Ovary (tissue), 9 donors: ENCODE data around the gene EGLN1. TPM values are rescaled to one million over a fixed set of nuclear protein-coding genes. Genes with fewer than 3 reads are reported as not detected.

Experiments used
- DNase-seq, 5 donors: peaks; one replicate each; pipeline ENCODE4 v3.0.0-alpha.2; 2019 to 2020
- H3K27ac ChIP-seq, 2 donors: fragments of 200-600 bp; one replicate each; pipeline versions ENCODE4 v1.5.1 to v1.8.0; 2019 to 2022
- H3K27me3 ChIP-seq: fragments of 200-600 bp; one replicate; pipeline ENCODE4 v1.8.0; 2022
- H3K36me3 ChIP-seq: fragments of 200-600 bp; sonication (generic); one replicate; pipeline ENCODE4 v1.5.1; 2019
- H3K4me1 ChIP-seq: one replicate; pipeline ENCODE4 v1.8.1; 2013; ENCODE audit warnings: mild to moderate bottlenecking, moderate library complexity; ENCODE audit not compliant: insufficient read depth
- H3K4me3 ChIP-seq: fragments of 200-600 bp; sonication (generic); one replicate; pipeline ENCODE4 v1.5.1; 2017
- H3K9me3 ChIP-seq, 2 donors: fragments of 200-600 bp in 1 of 2; sonication (generic) in 1 of 2; one replicate each; pipeline versions ENCODE4 v1.5.1 to v1.8.1; 2013 to 2019; ENCODE audit warnings: mild to moderate bottlenecking in 1 of 2, moderate library complexity in 1 of 2
- EP300 ChIP-seq: sonication (generic); formaldehyde crosslinking; IDR thresholded peaks from one replicate; pipeline ENCODE4 v1.6.1; 2017; ENCODE audit warnings: antibody characterized with exemption
- POLR2A ChIP-seq: fragments of 450-650 bp; IDR thresholded peaks from one replicate; pipeline ENCODE4 v1.6.1; 2017; ENCODE audit warnings: antibody characterized with exemption, mild to moderate bottlenecking, moderate library complexity
- WGBS, 3 donors: extraction: QIAGEN DNeasy Blood & Tissue Kit in 1 of 3; methylation state at CpG; one replicate each; pipeline versions ENCODE4 v1.1.5 to v1.1.7; 2013 to 2017; 5-methylcytosine and 5-hydroxymethylcytosine counted together
- intact Hi-C, 4 donors: fragments of 100-400 bp; cut with DNase I; formaldehyde crosslinking; loops; one replicate each; pipeline versions ENCODE4 v1.11.0 to v1.15.1; 2022 to 2023
- polyA plus RNA-seq, 2 donors: library from polyadenylated mRNA; stranded (reverse); fragments of 200-250 nt in 1 of 2; fragments of 350-450 nt in 1 of 2; fragmentation: Illumina TruSeq in 1 of 2; extraction: RNeasy Lipid Tissue Mini Kit (QIAGEN cat#74804) in 1 of 2; gene quantifications; one replicate each; pipeline ENCODE4 v1.2.3, GENCODE V29; 2013 to 2014
- total RNA-seq, 7 donors: library from RNA; depleted of rRNA in 2 of 7; stranded (reverse); fragments of >200 nt in 2 of 7; fragmentation: NEBNext Ultra II Directional in 3 of 7; extraction: Animal tissue kit (Norgen Biotek cat#: 25700) in 3 of 7; gene quantifications; one replicate each; pipeline versions ENCODE4 v1.1.0 to v1.2.4, GENCODE V29; 2016 to 2023
- TF ChIP-seq, protein P1 (sequence below), 3 donors: fragments of 450-650 bp in 2 of 3; fragments of 200-600 bp in 1 of 3; IDR thresholded peaks; one replicate each; pipeline versions ENCODE4 v1.5.1 to v1.8.0; 2016 to 2022; ENCODE audit warnings: antibody characterized with exemption in 3 of 3, mild to moderate bottlenecking in 1 of 3
- donor health status: DM: no; HTN: no; CAD: no; lungs with moderate emphysema.
- donor health status: DM: no; HTN: no; CAD: no.
- donor health status: Bipolar disorder and iron deficiency.
- donor health status: DM: yes; HTN: yes; CAD: no.
- donor health status: DM: no; HTN: no; CAD: no.
- donor health status: DM: yes; HTN: yes; CAD: no.

Gene EGLN1
- total and polyA plus RNA-seq, 9 donors, result 18.5 to 52.0 (median 39.1) TPM

- no peak for TF ChIP-seq EP300
- TF ChIP-seq, protein P1, sequence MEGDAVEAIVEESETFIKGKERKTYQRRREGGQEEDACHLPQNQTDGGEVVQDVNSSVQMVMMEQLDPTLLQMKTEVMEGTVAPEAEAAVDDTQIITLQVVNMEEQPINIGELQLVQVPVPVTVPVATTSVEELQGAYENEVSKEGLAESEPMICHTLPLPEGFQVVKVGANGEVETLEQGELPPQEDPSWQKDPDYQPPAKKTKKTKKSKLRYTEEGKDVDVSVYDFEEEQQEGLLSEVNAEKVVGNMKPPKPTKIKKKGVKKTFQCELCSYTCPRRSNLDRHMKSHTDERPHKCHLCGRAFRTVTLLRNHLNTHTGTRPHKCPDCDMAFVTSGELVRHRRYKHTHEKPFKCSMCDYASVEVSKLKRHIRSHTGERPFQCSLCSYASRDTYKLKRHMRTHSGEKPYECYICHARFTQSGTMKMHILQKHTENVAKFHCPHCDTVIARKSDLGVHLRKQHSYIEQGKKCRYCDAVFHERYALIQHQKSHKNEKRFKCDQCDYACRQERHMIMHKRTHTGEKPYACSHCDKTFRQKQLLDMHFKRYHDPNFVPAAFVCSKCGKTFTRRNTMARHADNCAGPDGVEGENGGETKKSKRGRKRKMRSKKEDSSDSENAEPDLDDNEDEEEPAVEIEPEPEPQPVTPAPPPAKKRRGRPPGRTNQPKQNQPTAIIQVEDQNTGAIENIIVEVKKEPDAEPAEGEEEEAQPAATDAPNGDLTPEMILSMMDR (IDR thresholded peaks at IDR 0.05), result no peak
- no peak for TF ChIP-seq POLR2A
- H3K4me1 ChIP-seq, result peaks cover 4% of the 10 kb centered on the region
- H3K4me3 ChIP-seq, result no peak overlapping the region
- intact Hi-C loops, result no loop called here
- no peak overlapping the region for H3K27ac ChIP-seq
- no peaks in the 10 kb centered on the region for H3K9me3 ChIP-seq
- no peaks in the 10 kb centered on the region for H3K36me3 ChIP-seq
- DNase-seq, result no peak
- no peaks in the 10 kb centered on the region for H3K27me3 ChIP-seq
- 0 to 65% (median 64%) methylated on average over 1 of the region's 1 CpG for WGBS, 3 donors
Measured at GRCh38 chr1:231401478-231401877, 20.6 kb downstream of the EGLN1 start.

DNA sequence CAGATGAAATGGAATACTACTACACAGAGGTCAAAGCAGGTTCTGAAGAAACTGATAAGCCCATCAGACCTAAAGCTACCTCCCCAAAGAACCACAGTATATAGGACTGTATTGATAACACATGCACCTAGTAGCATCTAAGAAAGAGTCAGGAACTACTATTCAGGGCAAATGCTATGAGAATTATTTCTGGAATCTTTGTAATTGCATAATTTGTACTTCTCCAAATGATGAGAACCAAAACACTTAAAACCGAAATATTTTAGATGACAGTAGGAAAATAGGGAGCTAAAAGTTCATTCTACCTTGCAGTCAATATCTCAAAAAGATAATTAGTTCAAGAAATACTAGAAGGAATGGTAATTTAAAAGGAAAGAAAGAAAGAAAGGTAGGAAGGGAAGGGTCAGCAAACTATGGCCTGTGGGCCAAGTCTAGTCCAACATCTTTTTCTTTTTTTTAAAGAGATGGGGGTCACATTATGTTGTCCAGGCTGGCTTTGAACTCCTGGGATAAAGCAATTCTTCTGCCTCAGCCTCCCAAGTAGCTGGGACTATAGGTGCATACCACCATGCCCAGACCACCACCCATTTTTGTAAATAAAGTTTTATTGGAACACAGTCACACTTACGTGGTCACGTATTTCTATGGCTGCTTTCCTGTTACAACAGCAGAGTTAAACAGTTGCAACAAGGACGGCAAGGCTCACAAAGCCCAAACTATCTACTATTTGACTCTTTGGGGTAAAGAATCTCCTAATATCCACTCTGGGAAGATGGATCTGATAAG lies 24.0 kb downstream of the EGLN1 start:
- no peak overlapping the region for H3K4me3 ChIP-seq
- no peak overlapping the region for H3K27ac ChIP-seq
- H3K4me1 ChIP-seq, result peaks cover 4% of the 10 kb centered on the region
- no peaks in the 10 kb centered on the region for H3K27me3 ChIP-seq
- no peaks in the 10 kb centered on the region for H3K36me3 ChIP-seq
- TF ChIP-seq POLR2A, result no peak
- TF ChIP-seq, protein P1 (IDR thresholded peaks at IDR 0.05), result no peak
- TF ChIP-seq EP300, result no peak
- WGBS, 3 donors, result 58 to 85% (median 76%) methylated on average over 4 of the region's 4 CpGs
- intact Hi-C loops, result no loop called here
- no peak for DNase-seq
- no peaks in the 10 kb centered on the region for H3K9me3 ChIP-seq

DNA sequence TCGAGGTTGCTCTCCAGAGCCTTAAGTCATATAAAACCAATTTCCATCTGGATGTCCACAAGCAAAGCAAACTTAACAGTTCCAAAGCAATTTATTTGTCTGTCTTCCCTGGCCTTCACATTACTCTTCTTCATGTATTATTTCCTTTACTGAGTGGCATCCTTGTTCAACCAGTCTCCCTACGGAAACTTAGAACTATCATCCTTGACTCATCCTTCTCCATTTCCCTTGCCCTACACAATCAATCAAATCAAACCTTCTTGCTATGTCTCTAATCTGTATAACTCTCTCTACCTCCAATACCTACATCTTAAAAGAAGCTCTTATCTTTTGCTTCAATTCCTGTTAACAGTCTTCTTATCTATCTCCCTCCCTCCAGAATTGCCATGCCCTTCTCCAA lies 25.4 kb downstream of the EGLN1 start:
- intact Hi-C loops, result no loop called here
- Histone ChIP-seq H3K36me3 (no peaks in the 10 kb centered on the region), H3K4me1 (peaks cover 3% of the 10 kb centered on the region), H3K4me3 (no peak overlapping the region), H3K27me3 (no peaks in the 10 kb centered on the region), H3K9me3 (no peaks in the 10 kb centered on the region), H3K27ac (no peak overlapping the region)
- TF ChIP-seq, protein P1 (IDR thresholded peaks at IDR 0.05), result no peak
- TF ChIP-seq EP300 (no peak), POLR2A (no peak)
- whole genome bisulfite sequencing, 3 donors, result 89 to 97% (median 95%) methylated on average over 2 of the region's 2 CpGs
- DNase-seq, result no peak

- intact Hi-C loops, result no loop called here
- TF ChIP-seq EP300 (no peak), POLR2A (no peak)
- TF ChIP-seq, protein P1 (IDR thresholded peaks at IDR 0.05), result no peak
- 89 to 96% (median 90%) methylated on average over 4 of the region's 4 CpGs for WGBS, 3 donors
- Histone ChIP-seq H3K36me3 (no peaks in the 10 kb centered on the region), H3K4me3 (no peak overlapping the region), H3K9me3 (no peaks in the 10 kb centered on the region), H3K27ac (no peak overlapping the region), H3K4me1 (peaks cover 3% of the 10 kb centered on the region), H3K27me3 (no peaks in the 10 kb centered on the region)
- no peak for DNase-seq
Measured at GRCh38 chr1:231395998-231396390, 26.1 kb downstream of the EGLN1 start.
